ENCODE measurements around the gene SLC26A2. TPM values are rescaled to one million over a fixed set of nuclear protein-coding genes. Genes with fewer than 3 reads are reported as not detected.
"Not testable (repeated sequence)": the region's sequence is repeated elsewhere in the genome, so short reads cannot be mapped to it uniquely, and the experiment has no call there.

Gene SLC26A2
- total RNA-seq, 1 donor from 2014 or later, result 16.3 TPM

DNA sequence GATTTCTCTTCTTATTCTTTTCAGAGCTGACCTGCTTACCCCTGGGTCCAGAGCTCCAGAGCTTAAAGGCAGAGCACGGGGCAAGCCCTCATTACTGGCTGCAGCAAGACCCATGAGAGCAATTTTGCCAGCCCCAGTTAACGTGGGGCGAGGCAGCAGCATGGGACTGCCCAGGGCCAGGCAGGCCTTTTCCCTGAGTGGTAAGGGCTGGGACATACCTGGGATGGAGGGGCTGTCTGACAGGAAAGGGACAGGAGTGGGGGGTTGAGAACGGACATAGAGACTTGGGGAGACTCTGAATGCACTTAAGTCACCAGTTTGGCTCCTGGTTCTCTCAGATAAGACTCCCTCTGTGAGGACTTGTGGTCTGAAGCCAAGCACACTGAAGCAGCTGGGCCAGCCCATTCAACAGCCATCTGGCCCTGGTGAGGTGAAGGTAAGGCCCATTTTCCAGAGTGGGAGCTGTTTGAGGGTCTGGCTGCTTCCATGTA lies 66.2 kb downstream of the SLC26A2 start:
- no peak for FAIRE-seq
- DNase-seq (ENCODE audit: low spot score in 2 of 2), result no peak

DNA sequence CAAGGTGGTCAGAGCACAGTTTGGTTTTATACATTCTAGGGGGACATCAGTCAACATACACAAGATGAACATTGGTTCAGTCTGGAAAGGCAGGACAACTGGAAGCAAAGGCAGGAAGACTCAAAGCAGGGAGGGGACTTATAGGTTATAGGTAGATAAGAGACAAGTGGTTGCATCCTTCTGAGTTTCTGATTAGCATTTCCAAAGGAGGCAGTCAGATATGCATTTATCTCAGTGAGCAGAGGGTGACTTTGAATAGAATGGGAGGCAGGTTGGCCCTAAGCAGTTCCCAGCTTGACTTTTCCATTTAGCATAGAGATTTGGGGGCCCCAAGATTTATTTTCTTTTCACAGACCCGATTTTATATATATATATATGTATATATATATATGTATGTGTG lies 67.5 kb downstream of the SLC26A2 start:
- not testable (repeated sequence) for DNase-seq (ENCODE audit: low spot score in 2 of 2); FAIRE-seq

DNA sequence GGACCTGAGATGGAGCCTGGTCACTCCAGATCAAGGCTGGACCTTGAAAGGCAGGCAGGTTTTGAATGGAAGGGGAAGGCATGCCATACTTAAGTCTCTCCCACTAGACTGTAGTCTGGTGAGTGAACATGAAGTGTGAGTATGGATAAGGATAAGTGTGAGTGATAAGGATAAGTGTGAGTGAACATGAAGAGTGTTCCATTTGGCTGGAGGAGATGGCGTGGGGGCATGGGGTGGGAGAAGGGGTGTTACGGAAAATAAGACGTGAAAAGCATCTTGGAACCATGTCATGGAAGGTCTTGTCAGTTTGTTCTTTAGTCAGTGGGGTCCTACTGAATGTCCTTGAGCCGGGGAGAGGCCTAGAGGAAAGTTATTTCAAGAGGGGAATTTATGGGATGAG lies 72.8 kb downstream of the SLC26A2 start:
- no peak for DNase-seq (ENCODE audit: low spot score in 2 of 2)
- no peak for FAIRE-seq

DNA sequence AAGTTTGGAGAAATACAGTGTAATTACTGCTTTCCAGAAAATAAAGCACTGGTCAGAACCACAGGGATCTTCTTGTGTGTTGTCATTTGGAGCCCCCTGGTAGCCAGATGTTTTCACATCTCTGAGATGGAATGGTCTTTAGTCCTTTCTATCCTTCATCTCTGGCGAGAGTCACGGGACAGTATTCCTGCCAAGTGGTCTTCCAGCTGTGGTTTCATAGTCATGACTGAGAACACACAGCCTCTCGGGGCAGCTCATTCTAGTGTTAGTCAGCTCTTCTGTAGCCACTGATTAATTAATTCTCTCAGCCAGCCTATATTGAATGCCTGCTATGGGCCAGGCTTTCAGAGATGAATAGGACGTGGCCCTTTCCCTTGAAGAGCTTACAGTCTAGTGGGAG lies 74.1 kb downstream of the SLC26A2 start:
- DNase-seq (ENCODE audit: low spot score in 2 of 2) (no peak), FAIRE-seq (no peak)

DNA sequence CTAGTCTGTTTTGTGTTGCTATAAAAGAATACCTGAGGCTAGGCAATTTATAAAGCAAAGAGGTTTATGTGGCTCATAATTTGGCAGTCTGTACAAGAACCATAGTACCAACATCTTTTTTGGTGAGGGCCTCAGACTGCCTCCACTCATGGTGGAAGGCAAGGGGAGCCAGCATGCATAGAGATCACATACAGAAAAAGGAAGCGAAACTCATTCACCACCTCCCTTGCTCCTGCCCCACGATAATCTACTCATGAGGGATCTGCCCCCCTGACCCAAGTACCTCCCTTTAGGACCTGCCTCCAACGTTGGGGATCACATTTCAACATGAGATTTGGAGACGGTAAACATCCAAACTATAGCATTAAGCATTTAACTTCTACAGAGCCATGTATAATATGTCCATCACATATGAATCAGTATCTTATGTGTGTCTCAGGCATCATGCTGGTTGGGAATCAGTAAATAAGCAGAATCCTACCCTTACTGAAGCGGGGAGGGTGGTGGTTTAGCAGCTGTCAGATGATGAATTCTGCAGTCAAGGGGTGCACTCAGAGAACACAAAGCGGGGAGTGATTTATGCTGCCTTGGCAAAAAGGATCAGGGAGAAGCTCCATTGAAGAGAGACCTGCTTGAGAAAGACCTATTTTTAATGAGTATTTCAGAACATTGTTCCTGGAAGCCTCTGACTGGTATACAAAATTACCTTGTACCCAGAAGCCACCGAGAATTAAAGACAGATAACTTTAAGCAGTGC lies 74.8 kb downstream of the SLC26A2 start:
- FAIRE-seq (no peak), DNase-seq (ENCODE audit: low spot score in 2 of 2) (no peak)

DNA sequence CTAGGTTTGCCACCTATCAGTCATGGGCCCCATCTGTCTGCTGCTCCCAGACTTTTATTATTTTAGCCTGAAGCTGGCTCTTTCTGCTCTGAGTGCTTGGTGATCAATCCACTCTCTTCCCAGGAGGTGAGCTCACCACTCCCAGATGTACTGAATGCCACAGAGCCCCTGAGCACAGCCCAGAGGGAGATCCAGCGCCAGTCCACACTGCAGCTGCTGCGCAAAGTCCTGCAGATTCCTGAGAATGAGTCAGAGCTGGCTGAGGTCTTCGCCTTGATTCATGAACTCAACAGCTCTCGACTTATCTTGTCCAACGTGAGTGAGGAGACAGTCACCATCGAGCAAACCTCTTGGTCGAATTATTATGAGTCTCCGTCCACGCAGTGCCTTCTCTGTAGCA lies 76.0 kb downstream of the SLC26A2 start:
- DNase-seq (ENCODE audit: low spot score in 2 of 2), result no peak
- no peak for FAIRE-seq

Small RNA genes lying within 50 kb of the gene (small RNA-seq; reads per million reads assigned to genes)
- gene RF00019, result not detected

Other genes starting within 250 kb of the SLC26A2 start
- gene PPARGC1B, start 230.4 kb upstream of the SLC26A2 start, total RNA-seq, result 0.82 TPM
- gene PDE6A, start 16.0 kb upstream of the SLC26A2 start, total RNA-seq, result not detected
- 4.1 TPM for gene TIGD6, start 39.9 kb downstream of the SLC26A2 start, total RNA-seq
- gene HMGXB3, start 40.0 kb downstream of the SLC26A2 start, total RNA-seq, result 21.2 TPM
- gene CSF1R, start 125.8 kb downstream of the SLC26A2 start, total RNA-seq, result 5.3 TPM
- 12.2 TPM for gene PDGFRB, start 195.1 kb downstream of the SLC26A2 start, total RNA-seq
- gene CDX1, start 206.0 kb downstream of the SLC26A2 start, total RNA-seq, result not detected
- gene SLC6A7, start 229.3 kb downstream of the SLC26A2 start, total RNA-seq, result 2.9 TPM